ENCODE measurements around the gene BCKDHB.

Gene BCKDHB

DNA sequence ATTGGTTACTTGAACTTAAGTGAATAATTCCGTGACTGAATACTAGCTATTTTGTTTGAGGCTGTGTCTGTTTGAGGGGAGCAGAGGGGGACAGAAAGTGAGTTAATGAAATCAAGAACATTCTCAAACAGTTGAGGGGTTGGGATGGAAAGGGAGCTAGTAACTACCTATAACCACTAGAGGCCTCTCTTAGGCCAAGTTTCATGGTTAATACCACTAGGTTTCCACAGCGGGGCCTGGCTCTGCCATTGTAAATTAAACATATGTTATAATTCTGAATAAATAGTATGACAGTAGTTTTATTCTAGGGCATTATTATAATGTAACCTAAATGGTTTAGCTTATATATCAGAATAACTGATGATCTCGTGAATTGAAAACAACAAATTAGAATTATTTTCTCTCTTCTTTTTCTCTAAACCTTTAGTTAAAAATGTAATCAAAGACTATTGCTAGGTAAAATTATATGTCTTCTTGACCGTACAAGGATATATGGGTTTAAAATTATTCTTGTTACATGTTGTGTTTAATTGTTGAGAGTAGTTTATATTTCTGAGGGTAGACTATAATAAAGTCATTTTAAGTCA lies 108.1 kb downstream of the BCKDHB start:
- TF ChIP-seq ARNT (IDR thresholded peaks at IDR 0.05): no peak
- no peak for TF ChIP-seq HDGF (IDR thresholded peaks at IDR 0.05; ENCODE audit: borderline replicate concordance)
- TF ChIP-seq, protein P1, sequence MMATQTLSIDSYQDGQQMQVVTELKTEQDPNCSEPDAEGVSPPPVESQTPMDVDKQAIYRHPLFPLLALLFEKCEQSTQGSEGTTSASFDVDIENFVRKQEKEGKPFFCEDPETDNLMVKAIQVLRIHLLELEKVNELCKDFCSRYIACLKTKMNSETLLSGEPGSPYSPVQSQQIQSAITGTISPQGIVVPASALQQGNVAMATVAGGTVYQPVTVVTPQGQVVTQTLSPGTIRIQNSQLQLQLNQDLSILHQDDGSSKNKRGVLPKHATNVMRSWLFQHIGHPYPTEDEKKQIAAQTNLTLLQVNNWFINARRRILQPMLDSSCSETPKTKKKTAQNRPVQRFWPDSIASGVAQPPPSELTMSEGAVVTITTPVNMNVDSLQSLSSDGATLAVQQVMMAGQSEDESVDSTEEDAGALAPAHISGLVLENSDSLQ (IDR thresholded peaks at IDR 0.05): no peak
- no peak for TF ChIP-seq SUZ12 (IDR thresholded peaks at IDR 0.05)
- no peak for TF ChIP-seq FOXA1 (IDR thresholded peaks at IDR 0.05)
- TF ChIP-seq ELF4 (IDR thresholded peaks at IDR 0.05): no peak
- TF ChIP-seq NFRKB (IDR thresholded peaks at IDR 0.05): no peak
- TF ChIP-seq FOXK2 (IDR thresholded peaks at IDR 0.05): no peak
- no peak for TF ChIP-seq SP1 (IDR thresholded peaks at IDR 0.05)
- TF ChIP-seq FOXM1 (IDR thresholded peaks at IDR 0.05; ENCODE audit: borderline replicate concordance): no peak
- no peak for TF ChIP-seq L3MBTL2 (conservative IDR thresholded peaks at IDR 0.05)
- peak; percentile 56 for DNase-seq (ENCODE audit: extremely low spot score)
- ChIA-PET POLR2A (interaction anchor here (0.6 kb wide), 1 partner anchor 108 kb away, joined by 3 read pairs; no protein-coding TSS in a partner anchor), CTCF (interaction anchor here (0.6 to 1.8 kb wide), 6 partner anchors 10 to 1966 kb away, joined by 3 to 8 read pairs (median 4); no protein-coding TSS in a partner anchor)

DNA sequence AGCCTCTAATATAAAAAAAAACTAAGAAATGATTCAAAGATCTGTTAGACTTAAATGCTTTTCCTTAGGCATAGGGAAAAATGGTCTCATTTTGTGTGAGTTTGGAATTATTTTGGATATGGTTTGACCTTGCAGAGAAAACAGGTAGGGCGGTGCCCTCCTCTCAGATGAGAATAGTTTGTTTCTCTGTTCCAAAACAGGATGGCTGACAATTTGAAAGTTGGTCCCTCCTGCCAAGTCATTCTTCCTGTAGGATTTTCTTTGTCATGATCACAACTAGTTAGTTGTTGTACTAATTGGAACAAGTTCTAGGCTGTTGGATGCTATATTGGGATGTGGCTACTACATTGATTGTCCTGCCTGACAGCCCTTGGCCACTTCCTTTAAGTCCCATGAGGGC lies 108.6 kb downstream of the BCKDHB start:
- ChIA-PET CTCF (interaction anchor here (1.0 to 1.8 kb wide), 2 partner anchors 12 to 82 kb away, joined by 3 to 7 read pairs; no protein-coding TSS in a partner anchor), POLR2A (no interaction called here)
- DNase-seq (ENCODE audit: extremely low spot score): no peak
- TF ChIP-seq HDGF (IDR thresholded peaks at IDR 0.05; ENCODE audit: borderline replicate concordance): no peak
- TF ChIP-seq NFRKB (IDR thresholded peaks at IDR 0.05): no peak

DNA sequence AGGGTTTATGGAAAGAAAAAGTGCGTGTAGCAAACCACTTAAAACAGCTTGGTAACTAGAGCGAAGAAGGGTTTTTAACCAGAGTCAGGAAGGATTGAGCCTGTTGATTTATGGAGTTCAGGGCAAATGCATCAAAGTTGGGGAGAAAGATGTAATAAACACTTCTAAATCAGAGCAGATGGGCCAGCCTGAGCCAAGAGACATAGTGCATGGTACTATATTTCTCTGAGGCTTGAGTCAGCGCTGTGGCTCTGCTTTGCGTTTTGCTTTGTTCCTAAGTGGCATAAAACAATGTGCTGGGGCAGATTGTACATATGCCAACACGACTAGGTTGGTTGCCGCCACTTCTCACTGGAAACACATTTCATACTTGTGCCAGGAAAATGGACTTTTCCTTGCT lies 111.3 kb downstream of the BCKDHB start:
- ChIA-PET POLR2A (no interaction called here), CTCF (no interaction called here)
- no peak for DNase-seq (ENCODE audit: extremely low spot score)
- TF ChIP-seq SUZ12 (IDR thresholded peaks at IDR 0.05) (no peak), ZNF384 (IDR thresholded peaks at IDR 0.05) (no peak), LEF1 (IDR thresholded peaks at IDR 0.05; ENCODE audit: borderline replicate concordance) (no peak), ELF4 (IDR thresholded peaks at IDR 0.05) (no peak), FOXM1 (IDR thresholded peaks at IDR 0.05; ENCODE audit: borderline replicate concordance) (no peak)

DNA sequence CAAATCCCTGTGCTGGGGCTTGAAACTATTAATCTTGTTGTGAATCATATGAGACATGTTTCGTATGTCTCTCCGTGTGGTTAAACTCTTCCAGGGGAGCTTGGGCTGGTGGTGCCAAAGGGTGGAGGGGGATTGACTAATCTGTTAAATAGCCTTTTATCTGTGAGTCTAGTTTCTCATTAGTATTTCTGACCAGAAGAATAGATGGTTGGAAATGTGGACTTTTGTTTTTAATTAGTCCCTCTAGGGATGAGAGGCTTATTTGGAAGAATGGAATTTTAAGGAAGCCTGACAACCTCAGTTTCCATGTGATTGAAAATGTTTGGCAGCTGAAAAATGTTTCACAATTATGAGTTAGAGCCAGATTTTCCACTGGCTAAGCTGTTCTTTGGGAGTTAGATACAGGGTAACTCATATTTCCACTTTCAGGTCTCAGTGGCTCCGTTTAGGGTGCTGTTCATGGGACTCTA lies 117.3 kb downstream of the BCKDHB start:
- ChIA-PET CTCF (no interaction called here), POLR2A (no interaction called here)
- DNase-seq (ENCODE audit: extremely low spot score): no peak
- TF ChIP-seq LEF1 (IDR thresholded peaks at IDR 0.05; ENCODE audit: borderline replicate concordance) (no peak), FOXA1 (IDR thresholded peaks at IDR 0.05) (no peak), L3MBTL2 (conservative IDR thresholded peaks at IDR 0.05) (no peak), HDGF (IDR thresholded peaks at IDR 0.05; ENCODE audit: borderline replicate concordance) (no peak), TARDBP (IDR thresholded peaks at IDR 0.05) (no peak), ARNT (IDR thresholded peaks at IDR 0.05) (no peak), BHLHE40 (IDR thresholded peaks at IDR 0.05; ENCODE audit: borderline replicate concordance) (no peak), FOXK2 (IDR thresholded peaks at IDR 0.05) (no peak), NFRKB (IDR thresholded peaks at IDR 0.05) (no peak), ELF4 (IDR thresholded peaks at IDR 0.05) (no peak), SUZ12 (IDR thresholded peaks at IDR 0.05) (no peak), SP1 (IDR thresholded peaks at IDR 0.05) (no peak), CTBP1 (IDR thresholded peaks at IDR 0.05; ENCODE audit: borderline replicate concordance) (no peak), ZNF384 (IDR thresholded peaks at IDR 0.05) (no peak), FOXM1 (IDR thresholded peaks at IDR 0.05; ENCODE audit: borderline replicate concordance) (no peak)
- TF ChIP-seq, protein P1 (IDR thresholded peaks at IDR 0.05): no peak

DNA sequence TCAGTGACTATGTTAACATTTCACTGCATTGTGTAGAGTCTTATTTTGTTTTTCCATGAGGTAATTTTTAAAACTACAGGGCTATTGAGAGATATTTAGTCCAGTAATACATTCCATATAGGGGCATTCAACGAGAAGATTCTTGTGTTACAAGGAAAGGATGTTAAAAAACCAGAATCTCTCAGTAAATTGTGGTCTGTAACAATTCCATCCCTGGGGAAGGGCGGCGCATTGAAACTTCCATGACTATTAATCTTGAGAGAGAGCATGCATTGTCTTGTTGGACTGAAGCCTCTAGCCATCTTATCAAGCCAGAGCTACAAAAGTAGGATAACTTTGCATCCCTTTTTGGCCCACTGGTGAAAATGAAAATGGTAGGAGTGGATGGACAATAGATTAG lies 119.7 kb downstream of the BCKDHB start:
- no peak for TF ChIP-seq ZNF384 (IDR thresholded peaks at IDR 0.05)
- TF ChIP-seq SUZ12 (IDR thresholded peaks at IDR 0.05): no peak
- no peak for TF ChIP-seq FOXK2 (IDR thresholded peaks at IDR 0.05)
- CTCF ChIA-PET: no interaction called here

DNA sequence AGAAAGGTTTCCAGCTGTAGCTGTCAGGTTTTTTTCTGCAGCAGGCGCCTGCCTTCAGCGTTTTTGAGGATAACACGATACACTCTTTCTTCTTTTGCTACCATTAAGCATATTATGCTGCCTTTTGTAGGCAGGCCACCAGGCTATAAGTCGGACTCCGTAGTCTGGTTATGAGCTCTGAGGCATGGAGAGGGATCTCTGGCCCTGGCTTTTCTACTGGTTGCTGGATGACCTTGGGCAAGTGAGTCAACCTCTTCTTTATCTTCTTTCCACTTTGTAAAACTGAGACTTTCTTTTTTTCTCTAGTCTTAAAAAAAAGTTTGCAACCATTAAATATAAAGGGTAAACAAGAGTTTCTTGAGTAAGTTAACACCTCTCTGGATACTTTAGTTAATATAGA lies 120.2 kb downstream of the BCKDHB start:
- DNase-seq (ENCODE audit: extremely low spot score): no peak
- ChIA-PET POLR2A (no interaction called here), CTCF (interaction anchor here (1.2 kb wide), 1 partner anchor 13 kb away, joined by 7 read pairs; no protein-coding TSS in a partner anchor)
- TF ChIP-seq LEF1 (IDR thresholded peaks at IDR 0.05; ENCODE audit: borderline replicate concordance) (no peak), ELF4 (IDR thresholded peaks at IDR 0.05) (no peak), FOXK2 (IDR thresholded peaks at IDR 0.05) (no peak), ZNF384 (IDR thresholded peaks at IDR 0.05) (no peak), SP1 (IDR thresholded peaks at IDR 0.05) (no peak), HDGF (IDR thresholded peaks at IDR 0.05; ENCODE audit: borderline replicate concordance) (no peak), FOXA1 (IDR thresholded peaks at IDR 0.05) (no peak), FOXM1 (IDR thresholded peaks at IDR 0.05; ENCODE audit: borderline replicate concordance) (no peak), BHLHE40 (IDR thresholded peaks at IDR 0.05; ENCODE audit: borderline replicate concordance) (no peak), SUZ12 (IDR thresholded peaks at IDR 0.05) (no peak), NFRKB (IDR thresholded peaks at IDR 0.05) (no peak)
- TF ChIP-seq, protein P1 (IDR thresholded peaks at IDR 0.05): no peak

More for the DNA sequence above, 119.7 kb downstream of the BCKDHB start:
- no peak for DNase-seq (ENCODE audit: extremely low spot score)
- POLR2A ChIA-PET: no interaction called here
